ENCODE results near the gene ANXA2.

ANXA2 gene

GRCh38 chr15:60420203-60420716, 22.5 kb upstream of the ANXA2 start:
- no peak overlapping the region for H3K4me3 ChIP-seq (ENCODE audit: low read length, poor library complexity, severe bottlenecking)
- H3K4me1 ChIP-seq (ENCODE audit: insufficient read depth, low read length, poor library complexity, severe bottlenecking): peaks cover 3% of the 10 kb centered on the region
- H3F3A ChIP-seq (ENCODE audit: low read depth): no peaks in the 10 kb centered on the region
- TF ChIP-seq EZH2phosphoT487 (IDR thresholded peaks at IDR 0.05; ENCODE audit: borderline replicate concordance): no peak
- no peak for TF ChIP-seq CTCF (conservative IDR thresholded peaks at IDR 0.05; ENCODE audit: low read length)
- no peak overlapping the region for H3K4me2 ChIP-seq (ENCODE audit: low read depth, low read length, poor library complexity, severe bottlenecking)
- H3K9me2 ChIP-seq (replicated peaks; ENCODE audit: low read depth, low read length): no peaks in the 10 kb centered on the region
- H3K36me3 ChIP-seq (ENCODE audit: insufficient read depth, low read length): no peaks in the 10 kb centered on the region
- H3K79me2 ChIP-seq (ENCODE audit: insufficient read depth, low read length): no peaks in the 10 kb centered on the region
- no peaks in the 10 kb centered on the region for H3K27me3 ChIP-seq (ENCODE audit: insufficient read depth, low read length, poor library complexity, severe bottlenecking)
- no peak overlapping the region for H2AFZ ChIP-seq (ENCODE audit: low read length)
- H3K9ac ChIP-seq (ENCODE audit: low read depth, low read length, poor library complexity, severe bottlenecking): no peak overlapping the region
- no peaks in the 10 kb centered on the region for H3K9me3 ChIP-seq (ENCODE audit: insufficient read depth, low read depth, low read length)
- no peaks in the 10 kb centered on the region for H4K20me1 ChIP-seq (ENCODE audit: insufficient read depth, low read length, poor library complexity, severe bottlenecking)

GRCh38 chr15:60419753-60420152, 22.0 kb upstream of the ANXA2 start:
- Histone ChIP-seq H4K20me1 (ENCODE audit: insufficient read depth, low read length, poor library complexity, severe bottlenecking) (no peaks in the 10 kb centered on the region), H3K9me3 (ENCODE audit: insufficient read depth, low read depth, low read length) (no peaks in the 10 kb centered on the region), H3K27me3 (ENCODE audit: insufficient read depth, low read length, poor library complexity, severe bottlenecking) (no peaks in the 10 kb centered on the region), H3K36me3 (ENCODE audit: insufficient read depth, low read length) (no peaks in the 10 kb centered on the region), H3K4me2 (ENCODE audit: low read depth, low read length, poor library complexity, severe bottlenecking) (no peak overlapping the region), H3K9me2 (replicated peaks; ENCODE audit: low read depth, low read length) (no peaks in the 10 kb centered on the region), H3F3A (ENCODE audit: low read depth) (no peaks in the 10 kb centered on the region), H3K79me2 (ENCODE audit: insufficient read depth, low read length) (no peaks in the 10 kb centered on the region), H3K4me3 (ENCODE audit: low read length, poor library complexity, severe bottlenecking) (no peak overlapping the region), H3K4me1 (ENCODE audit: insufficient read depth, low read length, poor library complexity, severe bottlenecking) (peaks cover 3% of the 10 kb centered on the region), H2AFZ (ENCODE audit: low read length) (no peak overlapping the region), H3K9ac (ENCODE audit: low read depth, low read length, poor library complexity, severe bottlenecking) (no peak overlapping the region)
- TF ChIP-seq CTCF (conservative IDR thresholded peaks at IDR 0.05; ENCODE audit: low read length) (no peak), EZH2phosphoT487 (IDR thresholded peaks at IDR 0.05; ENCODE audit: borderline replicate concordance) (no peak)

GRCh38 chr15:60418096-60418495, 20.3 kb upstream of the ANXA2 start:
- H3K4me1 ChIP-seq (ENCODE audit: insufficient read depth, low read length, poor library complexity, severe bottlenecking): no peaks in the 10 kb centered on the region
- no peak overlapping the region for H3K4me3 ChIP-seq (ENCODE audit: low read length, poor library complexity, severe bottlenecking)
- H3K9me3 ChIP-seq (ENCODE audit: insufficient read depth, low read depth, low read length): no peaks in the 10 kb centered on the region
- H3K9ac ChIP-seq (ENCODE audit: low read depth, low read length, poor library complexity, severe bottlenecking): no peak overlapping the region
- H3K36me3 ChIP-seq (ENCODE audit: insufficient read depth, low read length): no peaks in the 10 kb centered on the region
- H3K9me2 ChIP-seq (replicated peaks; ENCODE audit: low read depth, low read length): no peaks in the 10 kb centered on the region
- no peak overlapping the region for H2AFZ ChIP-seq (ENCODE audit: low read length)
- no peaks in the 10 kb centered on the region for H3K79me2 ChIP-seq (ENCODE audit: insufficient read depth, low read length)
- no peaks in the 10 kb centered on the region for H4K20me1 ChIP-seq (ENCODE audit: insufficient read depth, low read length, poor library complexity, severe bottlenecking)
- H3F3A ChIP-seq (ENCODE audit: low read depth): no peaks in the 10 kb centered on the region
- H3K27me3 ChIP-seq (ENCODE audit: insufficient read depth, low read length, poor library complexity, severe bottlenecking): no peaks in the 10 kb centered on the region
- no peak overlapping the region for H3K4me2 ChIP-seq (ENCODE audit: low read depth, low read length, poor library complexity, severe bottlenecking)
- TF ChIP-seq EZH2phosphoT487 (IDR thresholded peaks at IDR 0.05; ENCODE audit: borderline replicate concordance) (no peak), CTCF (conservative IDR thresholded peaks at IDR 0.05; ENCODE audit: low read length) (no peak)

Data from Loucy (cell line).